HG02759 (cell line): Measurements from ENCODE around the gene MAP3K1.

Source experiments
- ATAC-seq: cut with Tn5 transposase; IDR thresholded peaks from one replicate; pipeline ENCODE4 v1.9.1; 2021; ENCODE audit warnings: mild to moderate bottlenecking, moderate library complexity; ENCODE audit not compliant: unreplicated experiment

Gene MAP3K1

DNA sequence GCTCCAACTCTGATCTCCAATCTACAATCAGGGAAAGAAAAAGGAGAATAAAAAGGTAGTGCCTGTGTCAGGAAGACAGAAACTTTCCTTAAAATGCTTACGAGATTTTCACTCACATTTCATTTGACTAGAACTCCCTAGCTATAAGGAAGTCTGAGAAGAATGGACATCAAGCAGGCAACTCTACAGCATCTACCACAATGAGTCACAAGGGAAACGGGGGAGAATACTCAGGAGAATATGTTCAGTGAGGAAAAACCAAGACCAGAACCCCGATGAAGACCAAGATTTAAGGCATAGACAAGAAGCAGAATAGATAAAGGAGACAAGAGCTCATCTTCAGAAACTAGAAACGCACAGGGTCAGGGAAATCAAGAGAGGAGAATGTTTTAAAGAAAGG, 85.0 kb downstream of the MAP3K1 start:
- ATAC-seq = no peak

DNA sequence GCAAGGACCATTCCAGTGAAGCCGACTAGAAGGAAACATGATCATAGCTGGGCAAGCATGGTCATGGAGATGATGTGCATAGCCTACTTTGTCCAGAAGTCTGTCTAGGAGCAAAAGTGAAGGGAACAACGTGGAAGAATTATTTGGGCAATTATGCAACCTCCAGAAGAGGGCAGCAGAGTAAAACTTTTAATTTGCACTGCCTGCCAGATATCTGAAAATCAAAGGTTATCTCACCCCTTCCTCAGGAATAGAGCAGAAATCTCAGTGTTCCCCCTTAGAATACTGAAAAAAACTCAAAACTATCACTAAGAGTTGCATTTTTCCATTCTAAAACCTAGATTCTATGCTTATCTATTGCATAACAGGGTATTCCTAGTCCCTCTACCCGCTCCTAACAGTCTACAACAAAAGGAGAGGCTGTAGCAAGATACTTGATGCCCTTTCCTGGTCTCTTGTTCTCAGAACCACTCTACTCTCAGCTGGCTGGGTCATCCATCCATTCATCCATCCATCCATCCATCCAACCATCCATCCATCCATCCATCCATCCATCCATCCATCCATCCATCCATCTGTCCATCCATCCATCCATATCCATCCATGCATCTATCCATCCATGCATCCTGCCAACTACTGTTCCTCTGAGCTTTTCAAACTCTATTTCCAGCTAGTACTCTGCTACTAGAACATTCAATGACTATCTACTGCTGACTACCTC, 85.7 kb downstream of the MAP3K1 start:
- ATAC-seq = no peak

DNA sequence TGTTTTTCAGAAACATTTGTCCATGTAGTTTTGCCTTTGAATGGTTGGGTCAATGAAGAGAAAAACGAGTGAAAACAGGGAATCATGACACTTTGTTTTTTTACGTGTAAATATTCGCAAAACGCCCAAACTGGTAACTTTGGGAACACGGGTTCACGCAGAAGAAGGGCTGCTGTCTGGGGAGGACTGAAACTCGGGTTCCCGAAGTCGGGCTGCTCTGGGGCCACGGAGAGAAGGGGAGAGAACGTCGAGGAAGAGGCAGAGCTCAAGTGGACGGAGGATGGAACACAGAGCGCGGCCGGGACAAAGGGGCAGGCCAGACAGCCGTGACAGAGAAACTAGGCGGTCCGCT, 93.6 kb downstream of the MAP3K1 start:
- peak; percentile 36 for ATAC-seq

DNA sequence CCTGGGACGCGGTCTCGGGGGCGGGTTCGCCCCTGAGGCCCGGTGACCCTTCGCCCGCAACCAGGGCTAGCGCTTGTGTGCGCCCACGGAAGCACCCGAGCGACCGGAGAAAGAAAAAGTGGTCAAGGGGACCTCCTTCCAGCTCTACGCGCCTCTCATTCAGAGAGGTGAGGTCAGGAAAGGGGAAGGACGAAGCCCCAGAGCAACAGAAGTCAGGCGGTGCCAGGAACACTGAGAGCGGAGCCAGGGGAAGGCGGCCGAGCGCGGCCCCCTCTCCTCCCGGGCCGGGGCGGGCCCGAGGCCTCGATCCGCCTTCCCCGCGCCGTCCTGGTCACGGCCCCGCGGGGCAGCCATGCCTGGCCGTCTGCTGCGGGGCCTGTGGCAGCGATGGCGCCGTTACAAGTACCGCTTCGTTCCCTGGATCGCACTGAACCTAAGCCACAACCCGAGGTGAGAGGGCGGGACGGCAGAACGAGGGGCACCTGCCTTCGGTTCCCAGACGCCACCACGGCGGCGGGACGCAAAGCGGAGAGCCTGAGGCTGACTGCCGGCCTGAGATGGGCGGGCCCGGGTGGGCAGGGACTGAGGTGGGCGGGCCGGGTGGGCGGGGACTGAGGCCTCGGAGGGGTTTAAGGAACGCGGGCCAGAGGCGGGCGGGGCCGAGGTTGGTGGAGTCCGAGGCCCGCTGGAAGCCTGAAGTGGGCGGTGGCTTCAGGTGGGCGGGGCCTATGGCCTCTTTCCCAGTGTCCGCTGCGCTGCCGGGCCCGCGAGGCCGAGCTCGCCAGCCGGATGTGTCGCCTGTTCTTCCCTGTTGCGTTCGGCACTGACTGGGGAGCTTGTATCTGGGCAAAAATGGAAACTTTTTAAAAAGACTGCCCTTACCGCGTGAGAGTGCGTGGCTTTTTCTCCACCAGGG, 94.2 kb downstream of the MAP3K1 start, which contains the start of gene SETD9:
TSS of gene SETD9 (plus strand) at position 303 of the 916 bp plus-strand sequence. CDS start at position 353, 50 bp downstream.
- ATAC-seq = peak; percentile 89

DNA sequence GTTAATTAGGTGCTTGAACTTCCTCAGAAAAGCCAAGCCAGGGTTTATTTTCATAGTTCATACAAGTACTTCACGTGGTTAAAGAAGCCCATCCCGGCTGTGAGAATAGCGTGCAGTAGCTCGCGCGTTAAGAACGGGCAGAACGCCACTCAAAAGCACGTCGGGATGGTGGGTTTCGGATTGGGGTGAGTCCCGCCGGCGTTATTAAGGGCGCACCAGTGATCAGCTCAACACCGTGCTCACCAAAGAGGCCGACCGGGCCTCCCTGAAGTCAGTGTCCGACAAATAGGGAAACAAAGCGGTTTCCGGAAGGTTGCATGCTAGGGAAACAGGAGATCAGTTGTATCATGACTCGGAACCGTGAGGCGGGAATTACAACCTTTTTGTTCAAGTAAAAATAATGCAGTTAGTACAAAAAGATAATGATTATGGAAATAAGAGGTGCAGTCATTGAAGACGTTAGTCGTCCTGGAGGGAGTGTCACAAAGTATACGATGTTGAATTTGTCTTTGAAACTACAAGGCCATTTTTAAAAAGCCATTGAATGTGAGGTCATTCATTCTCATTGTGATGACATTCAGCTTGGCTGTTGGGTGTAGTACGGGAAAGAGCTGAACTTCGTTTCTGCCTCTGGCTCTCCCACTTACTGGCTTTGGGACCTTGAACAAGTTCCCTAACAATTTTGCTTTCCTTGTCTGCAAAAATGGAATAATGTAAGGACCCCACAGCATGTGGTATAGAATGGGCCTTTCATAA, 95.0 kb downstream of the MAP3K1 start:
- ATAC-seq = peak; percentile 27

DNA sequence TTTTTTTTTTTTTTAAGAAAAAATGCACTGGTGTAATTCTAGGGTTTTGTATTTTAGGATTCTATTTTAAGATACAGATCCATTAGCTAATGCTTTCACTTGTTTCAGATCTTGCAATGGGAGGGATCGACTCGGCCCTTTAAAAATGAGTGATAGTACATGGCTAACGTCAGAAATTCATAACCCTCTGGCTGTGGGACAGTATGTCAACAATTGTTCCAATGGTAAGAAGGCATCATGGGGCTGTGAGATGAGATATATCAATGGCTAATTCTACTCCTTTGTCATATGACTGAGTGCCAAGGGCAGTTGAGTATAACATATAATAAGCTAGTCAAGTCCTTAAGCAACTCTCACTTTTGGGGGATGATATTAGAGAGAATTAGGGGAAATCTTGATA, 98.4 kb downstream of the MAP3K1 start:
- ATAC-seq = no peak

DNA sequence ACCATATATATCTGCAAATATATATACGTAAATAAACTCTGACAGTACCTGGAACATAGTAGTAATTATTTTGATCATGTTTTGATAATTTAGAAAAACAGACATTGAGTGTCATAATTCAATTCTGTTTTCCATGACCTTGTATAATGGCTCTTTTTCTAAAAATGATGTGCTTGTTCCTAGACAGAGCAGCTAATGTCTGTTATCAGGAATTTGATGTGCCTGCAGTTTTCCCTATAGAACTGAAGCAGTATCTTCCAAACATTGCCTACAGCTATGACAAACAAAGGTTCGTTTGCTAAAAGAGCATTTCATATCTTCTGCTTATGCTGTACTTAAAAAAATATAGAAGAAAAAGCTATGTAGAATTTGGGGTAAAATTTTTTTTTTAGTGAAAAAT, 99.3 kb downstream of the MAP3K1 start:
- no peak for ATAC-seq

DNA sequence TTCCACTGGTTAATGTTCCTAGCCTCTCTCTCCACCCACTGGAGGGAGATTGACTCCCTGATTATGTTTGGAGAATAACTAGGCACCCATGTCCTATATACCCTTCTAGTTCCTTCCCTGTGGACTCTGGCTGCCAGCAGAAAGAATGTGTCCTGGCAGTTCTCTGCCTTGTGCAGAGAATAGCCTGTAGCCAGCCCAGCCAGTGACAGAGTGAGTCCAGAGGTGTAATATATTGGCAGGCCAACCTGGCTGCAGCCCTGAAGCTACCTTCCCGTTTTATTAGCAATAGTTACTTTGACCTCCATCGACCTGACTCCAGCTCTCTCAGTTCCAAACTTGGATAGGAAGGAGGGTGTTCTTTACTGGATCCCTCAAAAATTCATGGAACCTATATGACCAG, 102.2 kb downstream of the MAP3K1 start:
- no peak for ATAC-seq

DNA sequence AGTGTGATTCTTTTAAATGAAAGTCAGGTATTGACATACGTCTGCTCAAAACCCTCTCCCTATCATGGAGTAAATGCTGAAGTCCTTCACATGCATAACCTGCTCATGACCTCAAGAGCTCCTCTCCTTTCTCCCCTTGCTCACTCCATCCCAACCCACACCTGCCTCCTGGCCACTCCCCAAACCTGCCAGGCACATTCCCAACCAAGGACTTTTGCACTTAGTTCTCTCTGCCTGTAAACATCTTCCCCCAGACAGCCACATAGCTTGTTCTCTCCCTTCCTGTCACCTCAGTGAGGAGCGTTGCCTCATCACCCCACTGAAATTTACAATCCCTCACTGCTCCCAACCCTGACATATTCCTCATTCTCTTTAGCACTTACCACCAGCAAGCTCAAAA, 102.7 kb downstream of the MAP3K1 start:
- no peak for ATAC-seq

DNA sequence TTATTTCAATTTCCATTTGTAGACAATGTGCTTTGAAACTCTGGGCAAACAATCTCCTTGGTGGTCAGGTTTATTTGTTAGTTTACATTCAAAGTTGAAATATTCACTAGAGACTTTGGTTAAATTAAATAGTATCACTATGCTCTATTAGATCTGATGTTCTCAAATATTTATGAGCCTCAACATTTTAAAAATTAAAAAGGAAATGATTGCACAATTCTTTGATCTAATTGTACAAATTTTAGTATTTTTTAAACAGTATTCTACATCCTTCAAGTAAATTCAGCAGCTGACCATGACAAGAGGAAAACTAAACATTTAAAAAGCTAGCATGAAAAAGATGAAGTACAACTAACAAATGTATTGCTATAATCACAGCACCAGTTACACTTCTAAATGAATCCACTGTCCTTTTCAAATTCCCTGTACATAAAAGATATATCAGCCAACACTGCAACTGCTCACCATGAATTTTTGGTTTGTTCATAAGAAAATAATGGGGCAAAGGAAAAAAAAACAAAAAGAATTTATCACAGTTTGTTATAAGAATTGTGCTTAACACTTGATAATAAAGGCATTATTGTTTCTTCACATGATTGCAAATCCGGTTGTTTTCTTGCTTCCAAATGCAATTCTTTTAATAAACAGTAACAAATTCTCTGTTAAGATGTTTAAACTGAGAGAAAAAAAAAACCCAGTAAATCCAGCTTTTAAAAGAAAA, 104.8 kb downstream of the MAP3K1 start:
- ATAC-seq = no peak

DNA sequence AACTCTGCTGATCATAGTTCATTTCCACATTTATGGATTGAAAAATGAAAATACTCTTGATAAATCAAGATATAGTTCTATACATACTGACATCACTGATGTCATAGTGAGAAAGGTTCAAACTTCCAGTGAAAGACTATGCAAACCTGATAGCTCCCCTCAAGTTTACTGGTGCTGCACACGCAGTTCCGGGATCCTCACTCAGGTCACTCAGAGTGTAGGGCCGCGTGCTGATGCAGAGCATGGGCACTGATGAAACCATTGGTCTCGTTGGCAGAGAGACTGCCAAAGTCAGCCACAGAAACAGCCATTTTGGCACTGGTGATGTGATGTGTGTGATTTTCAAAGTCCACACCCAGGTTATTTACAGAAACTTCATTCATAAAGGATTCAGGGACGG, 107.6 kb downstream of the MAP3K1 start:
- ATAC-seq = no peak

DNA sequence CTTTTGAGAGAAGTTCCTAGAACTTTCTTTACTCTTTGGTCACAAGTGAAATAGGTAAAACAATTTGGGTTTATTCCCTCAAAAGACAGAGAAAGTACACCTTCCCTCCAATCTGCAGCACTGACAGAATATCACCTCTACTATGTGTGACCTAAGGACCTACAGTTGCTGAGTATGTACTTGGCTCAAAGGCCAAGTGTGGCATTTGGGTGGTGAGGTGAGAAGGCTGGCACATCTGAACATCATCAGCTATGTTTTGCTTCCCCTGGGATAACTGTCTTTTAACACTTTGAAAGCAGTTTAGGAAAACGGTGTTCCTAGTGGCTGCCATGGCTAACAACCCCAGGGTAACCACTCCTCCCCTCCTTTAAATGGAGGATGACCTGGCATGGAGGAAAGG, 119.0 kb downstream of the MAP3K1 start:
- no peak for ATAC-seq

DNA sequence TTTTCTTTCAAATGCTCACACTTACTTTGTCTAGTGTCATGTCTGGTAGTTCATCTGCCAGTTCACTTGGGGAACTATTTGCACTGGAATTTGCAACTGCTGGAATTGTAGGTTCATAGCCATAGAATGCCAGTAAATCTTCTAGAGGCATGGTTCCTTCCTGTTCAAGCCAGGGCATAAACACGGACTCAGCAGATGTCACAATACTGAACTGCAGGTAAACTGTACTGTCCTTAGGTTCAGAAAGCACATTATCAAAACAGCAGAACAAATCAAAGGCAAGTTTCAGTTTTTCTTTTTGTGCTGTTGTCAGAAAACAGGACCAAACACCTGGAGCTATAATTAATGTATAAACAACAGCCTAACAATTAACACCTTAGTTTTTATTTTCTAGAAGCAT, 123.5 kb downstream of the MAP3K1 start:
- ATAC-seq = no peak

DNA sequence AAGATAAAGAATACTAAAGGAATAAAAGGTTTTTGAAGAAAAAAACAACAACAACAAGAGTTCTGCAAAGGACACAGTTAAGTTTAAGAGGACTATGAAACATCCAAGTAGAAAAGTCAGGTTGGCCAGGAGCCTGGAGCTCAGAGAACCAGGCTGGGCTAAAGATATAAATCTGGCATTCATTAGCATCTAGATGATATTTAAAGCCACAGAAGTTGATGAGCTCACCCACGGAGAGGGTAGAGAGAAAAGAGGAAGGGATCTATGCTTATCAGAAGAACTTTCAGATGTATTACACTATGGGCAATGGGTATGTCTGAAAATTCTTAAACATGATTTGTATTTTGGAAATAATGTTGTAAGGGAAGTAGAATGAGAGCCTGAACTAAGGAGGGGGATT, 126.6 kb downstream of the MAP3K1 start:
- no peak for ATAC-seq
